ENCODE measurements around the gene BPIFA3. TPM values are rescaled to one million over a fixed set of nuclear protein-coding genes. Genes with fewer than 3 reads are reported as not detected.

The BPIFA3 gene
- total and polyA plus RNA-seq, 2 of the 13 experiments (the other 11 are each of a cell fraction or from before 2014, with no cell fraction given) = not detected

GRCh38 chr20:33209789-33210188 lies 7.4 kb upstream of the BPIFA3 start (continued):
- peak; percentile 51; the same call in 1 of the 2 replicates for TF ChIP-seq PHF20 (CRISPR knock-in tag; IDR thresholded peaks at IDR 0.05)
- peak; percentile 69; the same call in 1 of the 2 replicates for TF ChIP-seq HMG20A (CRISPR knock-in tag; IDR thresholded peaks at IDR 0.05; ENCODE audit: borderline replicate concordance)
- TF ChIP-seq SUZ12 (IDR thresholded peaks at IDR 0.05; ENCODE audit: low read depth, low read length) = no peak; the same call in 1 of the 2 replicates
- TF ChIP-seq SRSF1 (optimal IDR thresholded peaks at IDR 0.05; ENCODE audit: low read depth, low read length) = no peak
- no peak for TF ChIP-seq FOSL1 (CRISPR knock-in tag; IDR thresholded peaks at IDR 0.05; ENCODE audit: borderline replicate concordance)
- TF ChIP-seq THAP9 (CRISPR knock-in tag; IDR thresholded peaks at IDR 0.05; ENCODE audit: borderline replicate concordance) = no peak
- no peak for TF ChIP-seq ZFP62 (CRISPR knock-in tag; IDR thresholded peaks at IDR 0.05)
- TF ChIP-seq KDM5A (IDR thresholded peaks at IDR 0.05; ENCODE audit: borderline replicate concordance, low read length) = no peak
- no peak for TF ChIP-seq JUND (CRISPR knock-in tag; IDR thresholded peaks at IDR 0.05)
- peak; percentile 95 for TF ChIP-seq ZNF335 (CRISPR knock-in tag; IDR thresholded peaks at IDR 0.05)
- peak; percentile 86 for TF ChIP-seq THAP11 (CRISPR knock-in tag; IDR thresholded peaks at IDR 0.05)
- peak; percentile 96 for TF ChIP-seq ZNF605 (CRISPR knock-in tag; IDR thresholded peaks at IDR 0.05)
- TF ChIP-seq SNRNP70 (IDR thresholded peaks at IDR 0.05; ENCODE audit: low read depth, low read length) = no peak
- no peak for TF ChIP-seq GRHL1 (CRISPR knock-in tag; conservative IDR thresholded peaks at IDR 0.05)
- TF ChIP-seq ZNF337 (CRISPR knock-in tag; IDR thresholded peaks at IDR 0.05; ENCODE audit: borderline replicate concordance, low read depth) = no peak
- peak; percentile 93; the same call in 1 of the 2 replicates for TF ChIP-seq ZNF251 (CRISPR knock-in tag; IDR thresholded peaks at IDR 0.05)
- TF ChIP-seq ZNF841 (CRISPR knock-in tag; IDR thresholded peaks at IDR 0.05; ENCODE audit: borderline replicate concordance) = peak; percentile 96
- 0 out of 2 replicates have a peak, but pooled peaks have one; percentile 32 for TF ChIP-seq ZBTB14 (CRISPR knock-in tag; IDR thresholded peaks at IDR 0.05)
- no peak; the same call in 1 of the 2 replicates for TF ChIP-seq ZNF609 (CRISPR knock-in tag; IDR thresholded peaks at IDR 0.05; ENCODE audit: borderline replicate concordance)
- peak; percentile 89 for TF ChIP-seq KAT8 (CRISPR knock-in tag; IDR thresholded peaks at IDR 0.05)
- TF ChIP-seq RFX5 (IDR thresholded peaks at IDR 0.05; ENCODE audit: low read depth, low read length) = no peak

Data from HepG2 (cell line).